Hematopoietic multipotent progenitor cell treated with erythropoietin and hydrocortisone succinate and interleukin-3 and kit ligand, for 15 days (in vitro differentiated cells): ENCODE data around the gene POU4F3.
A peak's percentile ranks its signal among the peaks of the same experiment; 100 is the strongest.
"Not testable (repeated sequence)": the region's sequence is repeated elsewhere in the genome, so short reads cannot be mapped to it uniquely, and the experiment has no call there.

Experiments
- DNase-seq: peaks from one replicate; pipeline ENCODE4 v3.0.0-alpha.2; 2015; ENCODE audit warnings: low spot score

Gene POU4F3, protein sequence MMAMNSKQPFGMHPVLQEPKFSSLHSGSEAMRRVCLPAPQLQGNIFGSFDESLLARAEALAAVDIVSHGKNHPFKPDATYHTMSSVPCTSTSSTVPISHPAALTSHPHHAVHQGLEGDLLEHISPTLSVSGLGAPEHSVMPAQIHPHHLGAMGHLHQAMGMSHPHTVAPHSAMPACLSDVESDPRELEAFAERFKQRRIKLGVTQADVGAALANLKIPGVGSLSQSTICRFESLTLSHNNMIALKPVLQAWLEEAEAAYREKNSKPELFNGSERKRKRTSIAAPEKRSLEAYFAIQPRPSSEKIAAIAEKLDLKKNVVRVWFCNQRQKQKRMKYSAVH

DNA sequence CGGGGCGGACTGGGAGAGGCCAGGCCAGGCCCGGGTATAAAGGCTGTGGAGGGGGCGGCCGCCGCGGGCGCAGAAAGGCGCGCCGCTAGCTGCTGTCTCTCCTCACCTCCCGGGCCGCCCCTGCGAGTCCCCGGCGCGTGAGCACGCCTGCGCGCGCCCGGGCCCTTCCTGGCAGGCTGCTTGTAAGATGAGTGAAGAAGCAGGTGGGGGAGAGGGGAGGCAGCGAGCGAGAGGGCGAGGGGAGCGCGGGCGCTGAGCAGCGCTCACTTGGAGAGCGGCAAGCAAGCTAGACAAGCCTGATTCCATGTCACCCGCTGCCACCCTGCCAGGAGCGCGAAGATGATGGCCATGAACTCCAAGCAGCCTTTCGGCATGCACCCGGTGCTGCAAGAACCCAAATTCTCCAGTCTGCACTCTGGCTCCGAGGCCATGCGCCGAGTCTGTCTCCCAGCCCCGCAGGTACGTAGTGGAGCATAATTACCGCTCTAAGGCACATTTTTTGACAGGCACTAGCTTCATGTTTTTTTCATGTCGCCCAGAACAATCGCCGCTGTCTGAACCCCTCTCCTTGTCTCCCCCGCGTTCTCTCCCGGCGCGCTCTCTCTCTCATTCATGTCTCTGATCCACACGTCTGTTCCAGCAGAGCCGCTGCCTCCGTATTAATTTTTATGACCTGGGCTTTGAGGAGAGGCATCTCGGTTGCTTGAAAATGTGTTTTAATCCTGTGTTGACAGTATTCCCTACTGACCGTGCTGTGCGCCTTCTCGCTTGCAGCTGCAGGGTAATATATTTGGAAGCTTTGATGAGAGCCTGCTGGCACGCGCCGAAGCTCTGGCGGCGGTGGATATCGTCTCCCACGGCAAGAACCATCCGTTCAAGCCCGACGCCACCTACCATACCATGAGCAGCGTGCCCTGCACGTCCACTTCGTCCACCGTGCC lies at the start of gene POU4F3:
Gene POU4F3 (plus strand): TSS at position 66 of the 941 bp plus-strand sequence. CDS start 274 bp downstream, at position 340.
- no peak for DNase-seq

DNA sequence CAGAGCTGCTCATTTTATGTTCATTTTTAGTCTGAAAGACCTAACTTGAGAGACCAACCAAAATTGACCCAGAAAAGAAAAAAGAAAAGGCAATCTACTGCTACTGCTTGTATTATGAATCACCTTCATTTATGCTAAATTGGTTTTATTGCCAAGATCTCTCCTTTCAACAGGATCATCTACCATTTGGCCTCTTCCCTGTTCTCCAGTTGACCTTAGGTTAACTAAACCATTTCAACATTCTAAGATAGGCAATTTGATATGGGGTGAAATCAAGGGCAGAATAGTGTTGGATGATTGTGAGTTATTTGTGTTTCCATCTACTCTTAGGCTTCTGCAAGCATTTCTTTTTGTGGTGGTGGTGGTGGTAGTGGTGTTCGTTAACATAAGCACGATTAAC lies 48.3 kb upstream of the POU4F3 start:
- no peak for DNase-seq

DNA sequence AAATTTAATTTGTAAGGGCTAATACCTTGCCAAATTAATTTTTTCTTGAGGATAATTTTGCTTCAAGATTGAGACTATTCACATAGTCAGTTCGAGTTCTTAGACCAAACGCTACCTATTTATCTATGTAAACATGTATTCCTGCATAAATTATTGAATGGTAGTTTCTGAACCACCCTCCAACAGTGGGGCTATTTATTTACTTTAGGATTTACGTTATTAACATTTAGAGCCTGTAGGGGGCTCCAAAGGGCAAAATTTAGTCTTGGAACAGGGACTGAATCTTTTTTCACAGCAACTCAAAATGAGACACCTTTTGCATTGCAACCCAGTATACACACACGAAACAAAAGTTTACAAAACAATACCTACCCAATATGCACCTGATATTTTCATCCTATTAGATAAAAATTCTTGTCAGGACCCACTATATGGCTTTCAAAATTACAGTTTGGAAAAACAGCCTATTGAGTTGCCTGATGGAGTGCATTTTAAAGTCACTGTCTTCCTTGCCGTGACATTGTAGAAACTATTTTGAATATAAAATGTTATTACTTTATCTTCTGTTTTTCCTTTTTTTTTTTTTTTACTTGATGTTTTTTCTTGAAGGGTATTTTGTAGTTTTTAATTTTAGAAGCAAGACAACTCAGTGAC lies 47.1 kb upstream of the POU4F3 start:
- DNase-seq: peak; percentile 66

DNA sequence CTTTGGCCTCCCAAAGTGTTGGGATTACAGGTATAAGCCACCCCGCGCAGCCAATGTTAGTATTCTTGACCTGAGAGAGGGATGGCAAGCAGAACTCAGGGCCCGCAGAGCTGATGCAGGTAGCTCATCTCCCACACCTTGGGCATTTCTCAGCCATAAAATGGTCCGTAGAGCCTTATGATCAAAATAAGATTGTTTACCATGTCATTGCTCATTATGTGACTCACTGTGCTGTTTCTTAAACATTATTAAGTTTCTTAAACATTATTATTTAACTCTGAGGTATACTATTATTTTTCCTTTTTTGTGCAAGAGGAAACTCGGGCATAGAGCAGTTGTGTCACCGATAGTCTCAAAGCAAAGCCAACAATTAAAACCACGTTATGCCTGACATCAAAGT lies 42.4 kb upstream of the POU4F3 start:
- DNase-seq: no peak

DNA sequence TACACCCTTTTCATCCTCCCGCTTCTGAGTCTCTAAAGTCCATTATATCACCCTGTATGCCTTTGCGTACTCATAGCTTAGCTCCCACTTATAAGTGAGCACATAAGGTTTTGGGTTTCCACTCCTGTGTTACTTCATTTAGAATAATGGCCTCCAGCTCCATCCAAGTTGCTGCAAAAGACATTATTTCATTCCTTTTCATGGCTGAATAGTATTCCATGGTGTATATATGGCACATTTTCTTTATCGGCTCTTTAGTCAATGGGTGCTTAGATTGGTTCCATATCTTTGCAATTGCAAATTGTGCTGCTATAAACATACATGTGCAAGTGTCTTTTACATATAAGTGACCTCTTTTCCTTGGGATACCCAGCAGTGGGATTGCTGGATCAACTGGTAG lies 39.7 kb upstream of the POU4F3 start:
- DNase-seq: not testable (repeated sequence)

DNA sequence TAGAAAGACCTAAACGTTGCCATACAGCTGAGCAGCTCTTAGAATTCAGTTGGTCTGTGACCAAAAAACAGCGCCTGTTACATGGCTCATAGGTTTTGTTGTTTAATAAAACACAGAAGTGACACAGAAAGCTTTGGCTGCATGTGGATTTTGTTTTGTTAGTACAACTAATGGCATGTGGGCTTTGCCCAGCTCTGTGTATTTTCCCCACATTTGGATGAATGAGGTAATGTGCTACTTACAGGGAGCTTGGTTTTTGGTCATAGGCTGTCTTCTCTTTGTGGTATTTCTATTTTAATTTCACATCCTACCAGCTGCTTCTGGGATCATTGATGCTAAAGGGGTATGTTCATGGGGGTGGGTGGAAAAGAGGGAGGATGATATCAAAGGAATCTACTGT lies 37.0 kb upstream of the POU4F3 start:
- DNase-seq: no peak

DNA sequence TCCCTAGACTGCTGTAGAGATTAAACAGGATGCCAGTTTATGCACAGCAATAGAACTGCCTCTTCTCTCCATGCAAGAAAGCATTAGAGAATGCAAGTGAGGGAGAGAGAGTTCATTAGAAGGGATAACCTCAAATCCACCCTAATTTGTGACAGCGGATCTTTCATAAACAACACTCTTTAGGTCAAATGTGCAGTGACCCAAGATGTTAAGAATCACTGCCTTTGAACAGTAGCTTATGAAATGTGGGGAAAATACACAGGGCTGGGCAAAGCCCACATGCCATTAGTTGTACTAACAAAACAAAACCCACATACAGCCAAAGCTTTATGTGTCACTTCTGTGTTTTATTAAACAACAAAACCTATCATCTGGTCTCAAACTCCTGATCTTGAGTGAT lies 36.2 kb upstream of the POU4F3 start:
- no peak for DNase-seq

DNA sequence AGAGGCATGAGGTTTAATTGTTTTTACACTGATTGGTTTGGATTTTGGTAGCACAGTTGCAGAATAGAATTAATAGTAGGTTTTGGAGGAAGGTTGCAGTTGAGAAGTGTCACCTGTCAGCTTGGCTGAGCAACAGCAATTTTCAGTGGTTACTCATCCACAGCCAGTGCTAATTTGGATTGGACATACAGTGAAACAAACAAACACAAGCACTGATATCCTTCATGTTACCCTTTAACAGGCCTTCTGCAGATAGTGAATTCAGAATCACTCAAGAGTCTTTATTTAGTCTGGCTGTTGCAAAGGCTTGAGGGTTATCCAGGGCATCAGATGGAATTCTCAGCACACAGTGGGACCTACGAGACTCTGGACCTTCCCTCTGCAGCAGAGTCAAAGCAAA lies 31.8 kb upstream of the POU4F3 start:
- DNase-seq: no peak

DNA sequence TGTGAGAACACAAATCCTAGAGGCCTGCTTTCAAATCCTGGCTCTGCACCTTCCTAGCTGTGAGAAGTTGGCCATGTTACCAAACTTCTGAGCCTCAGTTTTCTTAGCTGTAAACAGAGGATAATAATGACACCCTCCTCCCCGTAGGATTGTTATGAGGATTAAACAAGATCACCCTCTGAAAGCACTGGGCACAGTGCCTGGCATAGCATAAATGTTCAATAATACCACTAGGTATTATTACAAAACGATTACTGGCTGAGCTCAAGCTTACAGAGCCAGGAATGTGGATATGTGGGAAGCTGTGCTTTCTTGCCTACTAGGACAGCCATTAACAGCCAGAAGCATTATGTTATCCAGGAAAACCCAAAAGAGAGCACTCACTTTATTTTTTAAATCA lies 30.8 kb upstream of the POU4F3 start:
- DNase-seq: no peak

DNA sequence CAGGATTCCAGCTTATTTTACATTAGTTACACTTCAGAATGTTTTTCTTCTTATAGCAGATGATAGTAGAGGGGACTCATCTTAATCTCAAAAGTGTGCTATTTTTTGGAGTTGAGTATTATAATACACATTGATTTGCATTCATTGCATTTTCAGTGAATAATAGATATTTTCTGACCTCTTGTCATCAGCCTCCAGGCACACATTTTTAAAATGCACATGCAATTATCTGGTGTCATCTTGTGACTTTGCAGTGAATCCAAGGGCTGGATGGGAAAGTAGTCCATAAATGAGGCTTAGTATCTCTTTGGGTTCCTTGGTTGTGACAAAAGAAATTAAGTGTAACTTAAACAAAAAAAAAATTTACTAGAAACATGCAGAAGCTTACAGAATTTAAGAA lies 28.1 kb upstream of the POU4F3 start:
- no peak for DNase-seq

DNA sequence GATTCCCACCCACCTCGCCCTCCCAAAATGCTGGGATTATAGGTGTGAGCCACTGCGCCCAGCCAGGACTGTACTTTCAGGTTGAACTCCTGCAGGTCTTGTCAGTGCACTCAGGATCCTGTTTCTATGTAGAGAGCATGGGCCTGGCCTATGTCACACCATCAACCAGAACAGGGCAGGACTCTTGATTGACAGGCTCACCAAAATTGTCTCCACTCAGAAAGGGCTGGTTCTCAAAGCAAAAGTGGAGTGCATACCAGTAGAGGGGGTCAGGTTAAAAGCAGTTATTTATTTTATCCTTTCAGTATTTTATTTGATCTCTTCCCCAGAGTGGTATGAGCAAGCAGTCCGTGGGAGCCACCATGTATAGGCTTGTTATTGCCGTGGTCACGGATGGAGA lies 27.4 kb upstream of the POU4F3 start:
- DNase-seq: no peak

DNA sequence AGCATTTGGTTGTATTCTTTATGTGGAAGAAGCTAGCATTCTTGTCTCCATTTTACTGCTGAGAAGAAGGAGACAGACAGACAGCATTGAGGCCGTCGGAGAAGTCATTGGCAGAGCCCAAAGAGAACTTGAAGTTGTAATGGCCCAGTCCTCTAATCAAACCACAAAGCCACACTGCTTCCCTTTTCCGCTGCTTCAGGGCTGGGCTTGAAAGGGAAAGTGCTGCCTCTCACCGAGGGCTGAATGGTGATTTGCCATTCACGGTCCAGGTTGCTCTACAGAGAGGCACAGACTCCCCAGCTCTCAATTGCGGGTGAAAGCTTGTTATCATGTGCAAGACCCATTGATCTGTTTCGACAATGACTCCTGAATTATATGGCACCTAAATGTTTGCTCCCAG lies 25.6 kb upstream of the POU4F3 start:
- DNase-seq: no peak

DNA sequence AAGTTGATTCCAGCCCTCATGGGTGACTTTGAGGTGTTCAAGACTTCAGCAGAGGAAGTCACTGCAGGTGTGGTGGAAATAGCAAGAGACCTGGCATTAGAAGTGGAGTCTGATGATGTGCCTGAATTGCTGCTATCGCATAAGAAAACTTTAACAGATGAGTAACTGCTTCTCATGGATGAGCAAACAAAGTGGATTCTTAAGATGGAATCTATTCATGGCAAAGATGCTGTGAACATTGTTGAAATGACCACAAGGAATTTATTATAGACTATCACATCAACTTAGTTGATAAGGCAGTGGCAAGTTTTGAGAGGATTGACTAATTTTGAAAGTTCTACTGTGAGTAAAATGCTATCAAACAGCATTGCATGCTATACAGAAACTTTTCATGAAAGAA lies 17.1 kb upstream of the POU4F3 start:
- no peak for DNase-seq

DNA sequence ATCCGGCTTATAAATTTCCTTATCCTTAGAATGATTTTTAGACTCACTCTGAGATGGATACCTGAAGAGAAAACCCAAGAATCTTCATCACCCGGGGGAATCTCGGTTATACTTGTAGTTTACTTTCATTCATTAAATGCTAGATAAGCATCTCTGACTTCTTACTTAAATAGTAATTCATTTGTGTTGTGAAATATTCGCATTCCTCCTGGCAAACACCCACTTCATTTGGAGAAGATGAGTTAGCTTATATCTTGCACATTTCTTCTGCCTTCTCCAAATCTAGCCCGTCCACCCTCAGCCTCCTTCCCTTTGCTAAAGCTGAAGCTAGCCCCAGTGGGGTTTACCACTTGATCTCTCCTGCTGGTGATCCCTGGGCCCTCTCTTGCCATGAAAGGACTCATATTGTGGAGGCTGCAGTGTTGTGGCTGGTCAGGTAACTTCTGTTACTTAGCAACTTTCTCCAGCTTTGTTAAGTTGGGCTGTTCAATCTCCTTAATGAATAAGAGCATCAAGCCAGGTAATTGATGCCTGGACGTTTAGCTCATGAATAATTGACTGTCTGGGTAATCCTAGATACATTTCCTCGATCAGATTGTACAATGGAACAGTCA lies 11.3 kb upstream of the POU4F3 start:
- DNase-seq: no peak

DNA sequence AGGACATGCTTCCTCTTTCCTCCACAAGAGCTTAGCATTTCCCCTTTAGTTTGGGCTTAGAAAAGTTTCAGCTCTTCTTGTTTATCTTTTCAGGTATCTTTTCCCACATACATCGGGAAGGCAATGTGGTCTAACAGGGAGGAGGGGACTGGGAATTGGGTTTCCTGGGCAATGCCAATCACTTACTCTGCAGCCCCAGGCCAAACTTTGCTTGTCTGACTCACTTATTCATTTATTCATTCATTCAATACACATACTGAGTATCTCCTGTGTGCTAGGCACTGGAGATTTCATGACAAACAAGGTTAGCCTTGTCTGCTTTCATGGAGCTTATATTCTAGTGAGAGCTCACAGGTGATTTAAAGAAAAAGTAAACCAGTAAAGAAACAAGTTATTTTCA lies 10.7 kb upstream of the POU4F3 start:
- no peak for DNase-seq

DNA sequence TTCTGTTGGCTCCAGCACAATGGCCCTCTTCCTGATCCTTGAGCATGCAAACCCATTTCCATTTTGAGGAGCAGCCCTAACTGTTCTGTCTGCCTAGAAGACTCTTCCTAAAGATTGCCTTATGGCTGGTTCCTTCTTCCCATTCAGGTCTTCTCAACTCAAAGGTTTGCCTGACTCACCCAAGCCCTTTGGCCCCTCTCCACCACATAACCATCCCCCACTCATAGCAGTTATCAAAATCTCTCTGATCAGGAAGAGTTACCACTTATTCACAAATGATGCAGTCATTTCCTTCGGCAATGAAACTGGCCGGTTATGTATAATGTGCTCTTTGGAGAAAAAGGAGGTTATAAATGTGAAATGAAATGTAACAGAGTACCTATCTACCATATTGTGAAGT lies 8.9 kb upstream of the POU4F3 start:
- no peak for DNase-seq

DNA sequence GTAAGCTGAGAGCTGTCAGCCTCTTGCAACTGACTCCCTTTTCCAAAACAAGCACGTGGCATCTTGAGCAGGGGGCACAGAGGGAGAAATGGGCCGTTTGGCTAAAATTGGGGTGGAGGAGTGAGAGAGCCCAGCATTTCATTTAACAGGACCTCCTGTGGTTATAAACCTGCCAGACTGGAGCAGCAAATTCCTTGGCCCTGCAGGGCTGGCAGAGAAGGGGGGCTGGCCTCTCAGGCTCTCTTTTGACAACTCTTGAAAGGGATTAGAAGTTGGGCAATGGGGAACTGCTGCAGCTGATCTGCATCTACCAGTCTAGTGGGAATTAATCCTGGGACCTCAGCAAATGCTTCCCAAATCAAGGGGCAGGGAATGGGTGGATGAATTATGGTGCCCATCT lies 7.2 kb upstream of the POU4F3 start:
- no peak for DNase-seq

DNA sequence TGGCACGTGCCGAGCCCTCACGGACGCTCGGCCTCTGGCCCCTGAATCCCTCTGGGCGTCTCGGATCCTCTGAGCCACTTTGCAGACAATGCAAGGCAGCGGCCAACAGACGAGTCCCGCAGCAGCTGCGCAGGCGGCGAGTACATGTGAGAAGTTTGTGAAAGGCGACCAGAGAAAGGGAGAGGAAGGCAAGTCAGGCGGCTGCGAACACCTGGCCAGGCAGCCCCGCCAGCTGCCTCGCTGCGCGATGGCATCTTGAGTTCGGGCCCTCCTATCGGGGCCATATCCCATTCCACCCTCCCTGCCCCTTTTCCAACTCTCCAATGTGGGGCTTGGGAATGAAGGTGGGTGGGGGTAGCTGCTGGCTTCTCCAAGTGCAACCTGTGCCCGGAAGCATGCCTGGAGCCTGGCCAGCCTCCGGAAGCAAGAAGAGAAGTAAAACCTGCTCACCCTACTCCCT lies 4.5 kb upstream of the POU4F3 start:
- DNase-seq: no peak

DNA sequence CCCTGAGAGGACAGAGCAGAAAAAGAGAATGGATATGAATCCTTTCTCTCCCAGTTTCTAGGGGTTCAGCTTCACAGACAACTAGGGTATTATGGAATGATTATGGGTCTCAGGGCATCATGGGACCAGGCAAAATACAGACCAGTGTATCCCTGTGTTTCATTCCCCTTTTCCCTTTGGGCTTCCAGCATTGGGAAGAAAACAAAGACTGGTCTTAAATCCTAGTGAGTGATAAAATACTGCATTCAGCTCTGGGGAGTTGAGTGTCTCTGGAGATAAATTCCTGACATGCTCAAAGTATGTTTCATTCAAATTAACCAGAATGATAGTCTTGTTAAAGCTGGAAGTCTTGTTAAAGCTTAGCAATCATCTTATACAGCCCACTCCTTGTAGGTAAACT lies 2.4 kb upstream of the POU4F3 start:
- no peak for DNase-seq

DNA sequence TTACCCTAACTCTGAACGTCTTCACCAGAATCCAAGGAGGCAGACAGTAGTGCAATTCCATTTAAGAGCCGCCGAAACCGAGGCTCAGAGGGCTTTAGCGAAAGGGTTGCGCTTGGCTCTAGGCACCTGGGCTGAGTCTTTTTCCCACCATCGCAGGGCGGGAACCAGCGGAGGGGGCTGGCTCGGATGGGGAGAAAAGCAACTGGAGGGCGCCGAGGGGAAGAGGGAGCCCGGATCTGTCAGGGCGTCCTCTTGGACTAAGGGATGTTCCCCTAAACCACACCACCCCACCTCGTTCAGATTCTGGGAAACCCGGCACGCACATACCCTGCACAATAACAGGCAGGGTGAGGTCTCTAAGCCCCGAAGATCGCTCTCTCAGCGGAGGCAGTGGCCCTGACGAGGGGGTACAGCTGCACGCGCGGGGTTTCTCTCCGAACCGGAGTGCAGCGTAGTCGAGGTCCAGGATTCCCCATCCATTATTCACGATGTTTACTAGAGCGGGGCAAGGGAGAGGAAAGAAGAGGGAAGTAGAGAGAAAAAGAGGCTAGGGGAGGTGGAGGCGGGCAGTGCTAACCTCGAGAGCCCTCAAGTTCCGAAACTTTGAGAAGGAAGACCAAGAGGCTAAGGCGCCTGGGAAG lies 1.3 kb upstream of the POU4F3 start:
- no peak for DNase-seq

DNA sequence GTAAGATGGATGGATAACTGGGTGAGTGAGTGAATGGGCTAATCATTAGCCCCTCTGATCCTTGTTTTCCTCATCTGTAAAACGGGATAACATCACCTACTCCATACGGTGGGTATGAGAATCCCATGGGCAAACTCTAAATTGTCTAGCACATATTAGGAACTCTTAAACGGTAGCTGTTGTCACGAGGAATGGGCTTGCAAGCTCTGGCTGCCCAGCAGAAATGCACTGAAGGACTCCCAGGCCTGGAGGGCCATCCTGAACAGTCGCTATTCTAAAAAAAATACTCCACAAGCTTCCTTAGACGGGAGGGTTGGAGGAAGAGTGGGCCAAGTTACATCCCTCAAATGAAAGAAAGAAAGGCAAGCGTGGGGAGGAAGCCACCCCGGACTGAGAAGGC lies 711 bp upstream of the POU4F3 start:
- DNase-seq: no peak
